ENCODE results near the gene CGB3.
"Not testable (repeated sequence)": the region's sequence is repeated elsewhere in the genome, so short reads cannot be mapped to it uniquely, and the experiment has no call there.

CGB3 gene

DNA sequence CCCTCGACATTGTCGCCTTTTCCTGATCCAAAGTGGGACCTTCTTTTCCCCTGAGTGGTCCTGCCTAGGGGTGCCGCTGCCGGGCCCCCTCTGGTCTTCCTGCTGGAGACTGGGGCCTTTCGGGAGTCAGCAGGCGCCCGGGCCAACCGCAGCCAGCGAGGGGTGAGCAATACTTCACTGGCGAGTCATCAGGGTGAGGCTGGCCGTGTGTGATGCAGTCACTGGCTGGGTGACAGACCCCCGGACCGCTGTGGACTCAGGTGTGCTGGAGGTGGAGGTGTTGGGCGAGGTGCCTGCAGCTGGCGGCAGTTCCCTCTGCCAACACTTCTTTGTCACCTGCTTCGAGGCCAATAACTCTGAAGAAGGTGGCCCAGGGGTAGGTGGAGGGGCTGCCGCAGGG lies 18.0 kb upstream of the CGB3 start:
- no peak overlapping the region for H3K4me3 ChIP-seq (ENCODE audit: low read length)
- no peak for DNase-seq (ENCODE audit: low read depth, low spot score)
- no peak overlapping the region for H3K27ac ChIP-seq (ENCODE audit: low read length)
- H3K27me3 ChIP-seq (ENCODE audit: control insufficient read depth, insufficient read depth, low read length) = no peaks in the 10 kb centered on the region
- H3K4me1 ChIP-seq (ENCODE audit: control insufficient read depth, insufficient read depth, low read length) = no peaks in the 10 kb centered on the region
- WGBS (ENCODE audit: insufficient coverage, insufficient read length) = no CpG with 5 or more reads among the region's 17 CpGs
- no peaks in the 10 kb centered on the region for H3K36me3 ChIP-seq (ENCODE audit: control insufficient read depth, insufficient read depth, low read length)
- no peaks in the 10 kb centered on the region for H3K9me3 ChIP-seq (ENCODE audit: control insufficient read depth, insufficient read depth, low read length)

GRCh38 chr19:49039736-49040135 lies 15.6 kb upstream of the CGB3 start:
- no CpG with 5 or more reads among the region's 9 CpGs for WGBS (ENCODE audit: insufficient coverage, insufficient read length)
- not testable (repeated sequence) for H3K36me3 ChIP-seq (ENCODE audit: control insufficient read depth, insufficient read depth, low read length); H3K9me3 ChIP-seq (ENCODE audit: control insufficient read depth, insufficient read depth, low read length); DNase-seq (ENCODE audit: low read depth, low spot score); H3K4me3 ChIP-seq (ENCODE audit: low read length); H3K4me1 ChIP-seq (ENCODE audit: control insufficient read depth, insufficient read depth, low read length); H3K27me3 ChIP-seq (ENCODE audit: control insufficient read depth, insufficient read depth, low read length); H3K27ac ChIP-seq (ENCODE audit: low read length)

DNA sequence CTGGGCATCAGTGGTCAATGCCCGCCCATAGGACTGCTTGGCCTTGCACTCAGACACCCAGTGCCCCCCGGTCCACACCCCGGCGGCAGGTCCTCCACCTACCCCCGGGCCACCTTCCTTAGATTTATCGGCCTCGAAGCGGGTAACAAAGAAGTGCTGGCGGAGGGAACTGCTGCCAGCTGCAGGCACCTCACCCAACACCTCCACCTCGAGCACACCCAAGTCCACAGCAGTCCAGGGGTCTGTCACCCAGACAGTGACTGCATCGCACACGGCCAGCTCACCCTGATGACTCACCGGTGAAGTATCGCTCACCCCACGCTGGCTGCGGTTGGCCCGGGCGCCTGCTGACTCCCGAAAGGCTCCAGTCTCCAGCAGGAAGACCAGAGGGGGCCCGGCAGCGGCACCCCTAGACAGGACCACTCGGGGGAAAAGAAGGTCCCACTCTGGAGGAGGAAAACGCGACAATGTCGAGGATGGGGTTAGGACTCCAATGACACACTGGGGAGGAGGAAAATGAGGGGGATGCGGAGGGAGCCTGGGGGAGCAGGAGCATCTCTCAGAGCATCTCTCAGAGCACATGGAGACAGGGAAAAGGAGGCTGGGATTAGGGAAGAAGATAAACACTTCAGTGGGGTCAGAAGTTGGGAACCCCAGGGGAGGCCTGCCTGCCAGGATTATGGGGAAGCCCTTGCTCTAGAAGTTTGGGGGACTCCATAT lies 14.6 kb upstream of the CGB3 start:
- not testable (repeated sequence) for H3K4me3 ChIP-seq (ENCODE audit: low read length); H3K27ac ChIP-seq (ENCODE audit: low read length); DNase-seq (ENCODE audit: low read depth, low spot score); H3K9me3 ChIP-seq (ENCODE audit: control insufficient read depth, insufficient read depth, low read length); H3K27me3 ChIP-seq (ENCODE audit: control insufficient read depth, insufficient read depth, low read length); H3K36me3 ChIP-seq (ENCODE audit: control insufficient read depth, insufficient read depth, low read length); H3K4me1 ChIP-seq (ENCODE audit: control insufficient read depth, insufficient read depth, low read length)
- WGBS (ENCODE audit: insufficient coverage, insufficient read length) = no CpG with 5 or more reads among the region's 26 CpGs

GRCh38 chr19:49038111-49038510 lies 14.0 kb upstream of the CGB3 start:
- H3K36me3 ChIP-seq (ENCODE audit: control insufficient read depth, insufficient read depth, low read length); H3K4me3 ChIP-seq (ENCODE audit: low read length); H3K9me3 ChIP-seq (ENCODE audit: control insufficient read depth, insufficient read depth, low read length); DNase-seq (ENCODE audit: low read depth, low spot score); H3K27ac ChIP-seq (ENCODE audit: low read length); H3K4me1 ChIP-seq (ENCODE audit: control insufficient read depth, insufficient read depth, low read length); H3K27me3 ChIP-seq (ENCODE audit: control insufficient read depth, insufficient read depth, low read length): not testable (repeated sequence)
- no CpG with 5 or more reads among the region's 8 CpGs for WGBS (ENCODE audit: insufficient coverage, insufficient read length)

DNA sequence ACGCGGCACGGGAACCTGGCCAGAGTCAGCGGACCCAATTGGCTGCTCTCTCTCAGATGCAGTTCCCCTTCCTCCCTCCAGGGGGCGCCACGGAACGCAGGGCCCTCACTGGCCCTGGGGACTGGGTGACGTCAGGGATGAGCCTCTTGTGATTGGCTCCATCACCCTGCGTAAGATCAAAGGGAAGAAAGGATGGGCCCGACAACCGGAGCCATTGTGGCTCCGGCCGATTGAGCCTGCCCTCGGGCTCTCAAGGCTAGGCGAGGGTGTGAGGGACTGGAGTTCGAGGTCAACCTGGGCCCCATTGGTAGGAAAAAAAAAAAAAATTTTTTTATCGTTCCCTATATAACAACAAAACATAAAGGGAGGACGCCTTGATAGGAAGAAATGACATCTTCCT lies 12.7 kb upstream of the CGB3 start, which contains the start of gene CGB1:
TSS of gene CGB1 (minus strand) at position 81 of the 400 bp plus-strand sequence. CDS start 184 bp downstream, outside the sequence.
- WGBS (ENCODE audit: insufficient coverage, insufficient read length) = no CpG with 5 or more reads among the region's 18 CpGs

DNA sequence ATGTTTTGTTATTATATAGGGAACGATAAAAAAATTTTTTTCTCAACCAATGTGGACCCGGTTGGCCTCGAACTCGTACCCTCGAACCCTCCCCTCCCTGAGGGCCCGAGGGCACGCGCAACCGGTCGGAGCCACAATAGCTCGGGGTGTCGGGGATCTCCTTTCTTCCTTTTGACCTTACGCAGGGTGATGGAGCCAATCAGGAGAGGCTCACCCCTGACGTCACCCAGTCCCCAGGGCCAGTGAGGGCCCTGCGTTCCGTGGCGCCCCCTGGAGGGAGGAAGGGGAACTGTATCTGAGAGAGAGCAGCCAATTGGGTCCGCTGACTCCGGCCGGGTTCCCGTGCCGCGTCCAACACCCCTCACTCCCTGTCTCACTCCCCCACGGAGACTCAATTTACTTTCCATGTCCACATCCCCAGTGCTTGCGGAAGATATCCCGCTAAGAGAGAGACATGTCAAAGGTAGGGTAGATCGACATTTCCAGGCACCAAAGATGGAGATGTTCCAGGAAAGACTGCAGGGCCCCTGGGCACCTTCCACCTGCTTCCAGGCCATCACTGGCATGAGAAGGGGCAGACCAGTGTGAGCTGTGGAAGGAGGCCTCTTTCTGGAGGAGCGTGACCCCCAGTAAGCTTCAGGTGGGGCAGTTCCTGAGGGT lies 7.6 kb upstream of the CGB3 start, which contains the start of gene CGB2:
TSS of gene CGB2 (plus strand) at position 249 of the 660 bp plus-strand sequence. CDS start at position 455, 206 bp downstream.
- peak; percentile 74 for DNase-seq (ENCODE audit: low read depth, low spot score)
- not testable (repeated sequence) for H3K4me1 ChIP-seq (ENCODE audit: control insufficient read depth, insufficient read depth, low read length); H3K36me3 ChIP-seq (ENCODE audit: control insufficient read depth, insufficient read depth, low read length); H3K27ac ChIP-seq (ENCODE audit: low read length); H3K27me3 ChIP-seq (ENCODE audit: control insufficient read depth, insufficient read depth, low read length); H3K4me3 ChIP-seq (ENCODE audit: low read length); H3K9me3 ChIP-seq (ENCODE audit: control insufficient read depth, insufficient read depth, low read length)
- WGBS (ENCODE audit: insufficient coverage, insufficient read length) = no CpG with 5 or more reads among the region's 28 CpGs

More for the DNA sequence above, 12.7 kb upstream of the CGB3 start, which contains the start of gene CGB1:
- H3K4me3 ChIP-seq (ENCODE audit: low read length); H3K36me3 ChIP-seq (ENCODE audit: control insufficient read depth, insufficient read depth, low read length); H3K27ac ChIP-seq (ENCODE audit: low read length); H3K4me1 ChIP-seq (ENCODE audit: control insufficient read depth, insufficient read depth, low read length); H3K9me3 ChIP-seq (ENCODE audit: control insufficient read depth, insufficient read depth, low read length); DNase-seq (ENCODE audit: low read depth, low spot score); H3K27me3 ChIP-seq (ENCODE audit: control insufficient read depth, insufficient read depth, low read length): not testable (repeated sequence)

DNA sequence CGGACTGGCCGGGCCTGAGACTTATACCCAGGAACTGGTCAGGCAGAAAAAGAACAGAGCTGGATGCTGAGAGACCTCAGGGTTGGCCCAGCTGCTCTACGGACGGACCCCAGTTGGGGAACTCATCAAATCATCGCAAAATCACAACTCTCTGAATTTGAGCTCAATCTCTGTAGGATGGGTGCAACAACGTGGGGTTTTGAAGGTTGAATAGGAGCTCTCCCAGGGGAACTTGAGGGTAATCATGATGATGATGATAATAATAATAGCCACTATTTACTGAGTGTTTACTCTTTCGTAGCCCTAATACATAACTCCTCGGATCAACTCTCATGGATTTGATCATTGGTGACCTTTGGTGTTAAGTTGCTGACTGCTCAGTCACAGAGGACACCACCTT lies 6.2 kb upstream of the CGB3 start:
- not testable (repeated sequence) for H3K4me3 ChIP-seq (ENCODE audit: low read length); DNase-seq (ENCODE audit: low read depth, low spot score); H3K27me3 ChIP-seq (ENCODE audit: control insufficient read depth, insufficient read depth, low read length); H3K36me3 ChIP-seq (ENCODE audit: control insufficient read depth, insufficient read depth, low read length); H3K9me3 ChIP-seq (ENCODE audit: control insufficient read depth, insufficient read depth, low read length); H3K4me1 ChIP-seq (ENCODE audit: control insufficient read depth, insufficient read depth, low read length); H3K27ac ChIP-seq (ENCODE audit: low read length)
- no CpG with 5 or more reads among the region's 8 CpGs for WGBS (ENCODE audit: insufficient coverage, insufficient read length)

DNA sequence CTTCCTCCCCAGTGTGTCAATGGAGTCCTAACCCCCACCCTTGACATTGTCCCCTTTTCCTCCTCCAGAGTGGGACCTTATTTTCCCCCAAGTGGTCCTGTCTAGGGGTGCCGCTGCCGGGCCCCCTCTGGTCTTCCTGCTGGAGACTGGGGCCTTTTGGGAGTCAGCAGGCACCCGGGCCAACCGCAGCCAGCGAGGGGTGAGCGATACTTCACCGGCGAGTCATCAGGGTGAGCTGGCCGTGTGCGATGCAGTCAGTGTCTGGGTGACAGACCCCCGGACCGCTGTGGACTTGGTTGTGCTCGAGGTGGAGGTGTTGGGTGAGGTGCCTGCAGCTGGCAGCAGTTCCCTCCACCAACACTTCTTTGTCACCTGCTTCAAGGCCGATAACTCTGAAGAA lies 5.6 kb upstream of the CGB3 start:
- not testable (repeated sequence) for H3K9me3 ChIP-seq (ENCODE audit: control insufficient read depth, insufficient read depth, low read length); H3K4me3 ChIP-seq (ENCODE audit: low read length); H3K27me3 ChIP-seq (ENCODE audit: control insufficient read depth, insufficient read depth, low read length); DNase-seq (ENCODE audit: low read depth, low spot score); H3K4me1 ChIP-seq (ENCODE audit: control insufficient read depth, insufficient read depth, low read length); H3K36me3 ChIP-seq (ENCODE audit: control insufficient read depth, insufficient read depth, low read length); H3K27ac ChIP-seq (ENCODE audit: low read length)
- WGBS (ENCODE audit: insufficient coverage, insufficient read length) = no CpG with 5 or more reads among the region's 14 CpGs

- H3K9me3 ChIP-seq (ENCODE audit: control insufficient read depth, insufficient read depth, low read length); DNase-seq (ENCODE audit: low read depth, low spot score); H3K4me1 ChIP-seq (ENCODE audit: control insufficient read depth, insufficient read depth, low read length); H3K27me3 ChIP-seq (ENCODE audit: control insufficient read depth, insufficient read depth, low read length); H3K36me3 ChIP-seq (ENCODE audit: control insufficient read depth, insufficient read depth, low read length); H3K27ac ChIP-seq (ENCODE audit: low read length); H3K4me3 ChIP-seq (ENCODE audit: low read length): not testable (repeated sequence)
- no CpG with 5 or more reads among the region's 9 CpGs for WGBS (ENCODE audit: insufficient coverage, insufficient read length)
These were observed 4.6 kb upstream of the CGB3 start for GRCh38 chr19:49028686-49029085.

- H3K36me3 ChIP-seq (ENCODE audit: control insufficient read depth, insufficient read depth, low read length); H3K27me3 ChIP-seq (ENCODE audit: control insufficient read depth, insufficient read depth, low read length); DNase-seq (ENCODE audit: low read depth, low spot score); H3K4me1 ChIP-seq (ENCODE audit: control insufficient read depth, insufficient read depth, low read length); H3K9me3 ChIP-seq (ENCODE audit: control insufficient read depth, insufficient read depth, low read length); H3K27ac ChIP-seq (ENCODE audit: low read length); H3K4me3 ChIP-seq (ENCODE audit: low read length): not testable (repeated sequence)
- WGBS (ENCODE audit: insufficient coverage, insufficient read length) = no CpG with 5 or more reads among the region's 23 CpGs
These were observed 1.5 kb upstream of the CGB3 start for GRCh38 chr19:49025599-49025998.

GRCh38 chr19:49025088-49025487 lies 955 bp upstream of the CGB3 start:
- not testable (repeated sequence) for H3K4me1 ChIP-seq (ENCODE audit: control insufficient read depth, insufficient read depth, low read length); H3K36me3 ChIP-seq (ENCODE audit: control insufficient read depth, insufficient read depth, low read length); H3K27me3 ChIP-seq (ENCODE audit: control insufficient read depth, insufficient read depth, low read length); H3K9me3 ChIP-seq (ENCODE audit: control insufficient read depth, insufficient read depth, low read length); H3K27ac ChIP-seq (ENCODE audit: low read length); DNase-seq (ENCODE audit: low read depth, low spot score); H3K4me3 ChIP-seq (ENCODE audit: low read length)
- no CpG with 5 or more reads among the region's 6 CpGs for WGBS (ENCODE audit: insufficient coverage, insufficient read length)

Data from iPS DF 6.9 (cell line).